Cardiac septum (tissue), 1 donor: ENCODE results near the gene CCL17. TPM values are rescaled to one million over a fixed set of nuclear protein-coding genes. Genes with fewer than 3 reads are reported as not detected.

Experiments used
- DNase-seq: peaks from one replicate; pipeline ENCODE4 v3.0.0-alpha.2; 2020; ENCODE audit warnings: low spot score
- intact Hi-C: fragments of 100-400 bp; cut with DNase I; formaldehyde crosslinking; loops from one replicate; pipeline ENCODE4 v1.14.0; 2022
- total RNA-seq: library from RNA; stranded (reverse); fragmentation: NEBNext Ultra II Directional; extraction: Animal tissue kit (Norgen Biotek cat#: 25700); gene quantifications from one replicate; pipeline ENCODE4 v1.2.1, GENCODE V29; 2021
- donor health status: DM: no; HTN: no; CAD: no.

The CCL17 gene
- total RNA-seq, 1 donor from 2014 or later = not detected

- intact Hi-C loops = loop anchor here (5.0 kb wide), 1 partner anchor 36 kb away; no protein-coding TSS in a partner anchor
These were observed 28.2 kb upstream of the CCL17 start for GRCh38 chr16:57376313-57376818.

GRCh38 chr16:57377080-57377841, 27.3 kb upstream of the CCL17 start:
- DNase-seq = no peak
- intact Hi-C loops = loop anchor here (5.0 kb wide), 1 partner anchor 35 kb away; no protein-coding TSS in a partner anchor

More at GRCh38 chr16:57376313-57376818, 28.2 kb upstream of the CCL17 start:
- no peak for DNase-seq

- no peak for DNase-seq
- intact Hi-C loops = loop anchor here (5.0 kb wide), 1 partner anchor 33 kb away; no protein-coding TSS in a partner anchor
These were observed 25.0 kb upstream of the CCL17 start for GRCh38 chr16:57379579-57379978.

GRCh38 chr16:57380671-57381462, 23.7 kb upstream of the CCL17 start:
- DNase-seq = no peak
- intact Hi-C loops = no loop called here

- intact Hi-C loops = no loop called here
These were observed 22.6 kb upstream of the CCL17 start for GRCh38 chr16:57381791-57382534.

GRCh38 chr16:57382535-57383275, 21.9 kb upstream of the CCL17 start:
- DNase-seq = no peak
- intact Hi-C loops = no loop called here

More at GRCh38 chr16:57381791-57382534, 22.6 kb upstream of the CCL17 start:
- DNase-seq = no peak

GRCh38 chr16:57383276-57384247, 21.0 kb upstream of the CCL17 start:
- no peak for DNase-seq
- intact Hi-C loops = no loop called here

GRCh38 chr16:57384248-57385070, 20.1 kb upstream of the CCL17 start:
- DNase-seq = no peak

GRCh38 chr16:57385083-57385482, 19.5 kb upstream of the CCL17 start:
- intact Hi-C loops = no loop called here
- DNase-seq = no peak

More at GRCh38 chr16:57384248-57385070, 20.1 kb upstream of the CCL17 start:
- intact Hi-C loops = no loop called here

- no peak for DNase-seq
- intact Hi-C loops = no loop called here
These were observed 18.1 kb upstream of the CCL17 start for GRCh38 chr16:57386381-57386951.

GRCh38 chr16:57387598-57388354, 16.8 kb upstream of the CCL17 start:
- no peak for DNase-seq
- intact Hi-C loops = no loop called here

- DNase-seq = no peak
- intact Hi-C loops = no loop called here
These were observed 16.0 kb upstream of the CCL17 start for GRCh38 chr16:57388359-57389086.

- no peak for DNase-seq
- intact Hi-C loops = no loop called here
These were observed 15.5 kb upstream of the CCL17 start for GRCh38 chr16:57389087-57389468.

GRCh38 chr16:57390636-57391295, 13.8 kb upstream of the CCL17 start:
- intact Hi-C loops = no loop called here
- no peak for DNase-seq

GRCh38 chr16:57391300-57391699, 13.3 kb upstream of the CCL17 start:
- DNase-seq = no peak
- intact Hi-C loops = no loop called here
